GM23338 (cell line): ENCODE measurements around the gene SCLT1. TPM values are rescaled to one million over a fixed set of nuclear protein-coding genes. Genes with fewer than 3 reads are reported as not detected.

Experiments used
- ATAC-seq: fragments of 200-7000 bp; cut with Tn5 transposase; 3 replicates; pipeline ENCODE4 v1.9.1; 2020
- DNase-seq: peaks from one replicate; pipeline ENCODE4 v3.0.0-alpha.2; 2015; ENCODE audit warnings: low spot score
- H2AFZ ChIP-seq: fragments of 200-600 bp; sonication (generic); 2 replicates; pipeline ENCODE4 v1.8.0; 2016; ENCODE audit warnings: antibody characterized with exemption, mild to moderate bottlenecking, moderate library complexity
- H3F3A ChIP-seq: fragments of 200-600 bp; sonication (generic); replicated peaks from 2 replicates; pipeline ENCODE4 v1.8.0; 2017; ENCODE audit warnings: antibody characterized with exemption, mixed run types, low read depth
- H3K27ac ChIP-seq: fragments of 200-600 bp; sonication (generic); 2 replicates; pipeline ENCODE4 v1.6.1; 2016; ENCODE audit warnings: low read depth
- H3K27me3 ChIP-seq: fragments of 200-600 bp; sonication (generic); 2 replicates; pipeline ENCODE4 v1.8.0; 2016; ENCODE audit warnings: mild to moderate bottlenecking, mixed run types, moderate library complexity; ENCODE audit not compliant: insufficient read depth
- H3K36me3 ChIP-seq: fragments of 200-600 bp; sonication (generic); 2 replicates; pipeline ENCODE4 v1.8.0; 2016; ENCODE audit warnings: mild to moderate bottlenecking; ENCODE audit not compliant: insufficient read depth
- H3K4me1 ChIP-seq: fragments of 200-600 bp; sonication (generic); 2 replicates; pipeline ENCODE4 v1.8.0; 2016; ENCODE audit warnings: mild to moderate bottlenecking, moderate library complexity; ENCODE audit not compliant: insufficient read depth
- H3K4me2 ChIP-seq: fragments of 200-600 bp; sonication (generic); 2 replicates; pipeline ENCODE4 v1.7.1; 2017; ENCODE audit warnings: mixed run types
- H3K4me3 ChIP-seq: fragments of 200-600 bp; sonication (generic); 2 replicates; pipeline ENCODE4 v1.6.1; 2016; ENCODE audit warnings: mixed run types
- H3K79me2 ChIP-seq: fragments of 200-600 bp; sonication (generic); replicated peaks from 2 replicates; pipeline ENCODE4 v1.8.0; 2017; ENCODE audit warnings: mild to moderate bottlenecking; ENCODE audit not compliant: insufficient read depth
- H3K9me2 ChIP-seq: fragments of 200-600 bp; sonication (generic); 2 replicates; pipeline ENCODE4 v1.8.0; 2017; ENCODE audit not compliant: insufficient read depth
- H4K20me1 ChIP-seq: fragments of 200-600 bp; sonication (generic); replicated peaks from 2 replicates; pipeline ENCODE4 v1.8.0; 2017; ENCODE audit warnings: mild to moderate bottlenecking; ENCODE audit not compliant: insufficient read depth
- H3K27ac Mint-ChIP-seq: 2 replicates; pipeline ENCODE4 v1.8.0; 2020; ENCODE audit warnings: inconsistent platforms, mild to moderate bottlenecking, moderate library complexity, mixed read lengths
- H3K27me3 Mint-ChIP-seq: 3 replicates; pipeline ENCODE4 v1.8.0; 2022; ENCODE audit warnings: low read depth, mild to moderate bottlenecking, moderate library complexity, mixed read lengths, inconsistent platforms; ENCODE audit not compliant: insufficient read depth, poor library complexity
- H3K36me3 Mint-ChIP-seq: 3 replicates; pipeline ENCODE4 v1.8.0; 2021; ENCODE audit warnings: low read depth, mild to moderate bottlenecking, inconsistent platforms, moderate library complexity, mixed read lengths
- H3K4me1 Mint-ChIP-seq: 3 replicates; pipeline ENCODE4 v1.8.0; 2020; ENCODE audit warnings: mild to moderate bottlenecking, inconsistent platforms, mixed read lengths
- H3K4me3 Mint-ChIP-seq: 3 replicates; pipeline ENCODE4 v1.8.0; 2021; ENCODE audit warnings: moderate library complexity, mild to moderate bottlenecking, inconsistent platforms, mixed read lengths
- H3K9me3 Mint-ChIP-seq: 3 replicates; pipeline ENCODE4 v1.8.0; 2020; ENCODE audit warnings: moderate library complexity, mild to moderate bottlenecking, inconsistent platforms, mixed read lengths
- CREB1 ChIP-seq: fragments of 250-450 bp; sonication (Bioruptor Pico); IDR thresholded peaks from 2 replicates; pipeline ENCODE4 v1.5.0; 2020; ENCODE audit warnings: low read depth, mild to moderate bottlenecking, moderate library complexity
- EZH2 ChIP-seq: fragments of 200-600 bp; sonication (generic); IDR thresholded peaks from one replicate; pipeline ENCODE4 v1.8.0; 2017; ENCODE audit warnings: antibody characterized with exemption, mild to moderate bottlenecking, low read depth; ENCODE audit not compliant: unreplicated experiment
- EZH2phosphoT487 ChIP-seq: fragments of 200-600 bp; sonication (generic); IDR thresholded peaks from one replicate; pipeline ENCODE4 v1.8.1; 2018; ENCODE audit warnings: antibody characterized with exemption; ENCODE audit not compliant: unreplicated experiment
- JUNB ChIP-seq: IDR thresholded peaks from one replicate; pipeline ENCODE4 v1.6.1; 2016; ENCODE audit warnings: antibody characterized with exemption; ENCODE audit not compliant: unreplicated experiment
- NANOG ChIP-seq: IDR thresholded peaks from 2 replicates; pipeline ENCODE4 v1.6.1; 2016; ENCODE audit warnings: antibody characterized with exemption, borderline replicate concordance
- POLR2AphosphoS5 ChIP-seq: IDR thresholded peaks from 2 replicates; pipeline ENCODE4 v1.6.1; 2016; ENCODE audit warnings: antibody characterized with exemption, low read depth
- REST ChIP-seq: IDR thresholded peaks from one replicate; pipeline ENCODE4 v1.6.1; 2018; ENCODE audit warnings: antibody characterized with exemption; ENCODE audit not compliant: unreplicated experiment
- STAT1 ChIP-seq: IDR thresholded peaks from one replicate; pipeline ENCODE4 v1.6.1; 2016; ENCODE audit warnings: antibody characterized with exemption; ENCODE audit not compliant: unreplicated experiment
- ZNF331 ChIP-seq: fragments of 250-450 bp; sonication (Bioruptor Pico); IDR thresholded peaks from 2 replicates; pipeline ENCODE4 v1.5.0; 2020; ENCODE audit warnings: low read depth, mild to moderate bottlenecking, moderate library complexity
- ZNF462 ChIP-seq: fragments of 250-450 bp; sonication (Bioruptor Pico); IDR thresholded peaks from 2 replicates; pipeline ENCODE4 v1.5.0; 2020; ENCODE audit warnings: mild to moderate bottlenecking, moderate library complexity
- polyA plus RNA-seq: library from polyadenylated mRNA; unstranded; fragments of >200 nt; fragmentation: Nextera tagmentation; extraction: Ambion mirVana; gene quantifications from 2 replicates; pipeline ENCODE4 v1.2.1, GENCODE V29; 2016
- total RNA-seq: library from RNA; depleted of rRNA; stranded (reverse); fragments of >200 nt; shearing (Covaris generic); gene quantifications from 2 replicates; pipeline ENCODE4 v1.2.3, GENCODE V29; 2014
- TF ChIP-seq, protein P1 (sequence below): IDR thresholded peaks from 2 replicates; pipeline ENCODE4 v1.6.1; 2016; ENCODE audit warnings: antibody characterized with exemption
- TF ChIP-seq, protein P2 (sequence below), 2 experiments: fragments of 200-600 bp in 1 of 2; sonication (generic) in 1 of 2; conservative IDR thresholded peaks; 2 replicates each; pipeline versions ENCODE4 v1.5.1 to v1.6.1; 2016 to 2017; ENCODE audit warnings: antibody characterized with exemption in 2 of 2, low read depth in 2 of 2, mild to moderate bottlenecking in 2 of 2, moderate library complexity in 1 of 2

Gene SCLT1
- total and polyA plus RNA-seq, 2 experiments from 2014 or later: 18.5 to 18.9 TPM

DNA sequence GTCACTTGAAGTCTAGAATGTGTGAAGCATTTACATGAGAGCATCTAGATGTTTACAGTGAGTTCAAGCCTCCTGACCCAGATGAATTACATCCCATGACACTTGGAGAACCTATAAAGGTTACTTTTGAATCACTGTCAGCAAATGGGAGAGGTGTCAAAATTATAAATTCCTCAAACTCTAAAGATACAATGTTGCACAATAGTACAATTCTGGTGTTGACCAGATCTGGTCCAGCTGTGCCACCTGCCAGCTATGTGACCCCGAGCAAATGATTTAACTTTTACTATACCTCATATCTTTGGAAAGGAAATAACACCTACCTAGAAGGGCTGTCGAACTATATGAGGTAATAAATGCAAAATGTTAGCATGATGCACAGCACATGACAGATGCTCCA lies 214.1 kb downstream of the SCLT1 start:
- H3K4me3 ChIP-seq: no peak overlapping the region
- peaks cover 3% of the 10 kb centered on the region for H3K27me3 Mint-ChIP-seq
- H3K79me2 ChIP-seq: no peaks in the 10 kb centered on the region
- no peak overlapping the region for H3K4me2 ChIP-seq
- H3K9me3 Mint-ChIP-seq: no peaks in the 10 kb centered on the region
- DNase-seq: no peak
- no peak for ATAC-seq
- no peak overlapping the region for H3K27ac Mint-ChIP-seq
- H3F3A ChIP-seq: peaks cover 14% of the 10 kb centered on the region; the same call in 1 of the 2 replicates
- TF ChIP-seq STAT1: no peak
- no peak for TF ChIP-seq ZNF462 (CRISPR knock-in tag)
- TF ChIP-seq, protein P1, sequence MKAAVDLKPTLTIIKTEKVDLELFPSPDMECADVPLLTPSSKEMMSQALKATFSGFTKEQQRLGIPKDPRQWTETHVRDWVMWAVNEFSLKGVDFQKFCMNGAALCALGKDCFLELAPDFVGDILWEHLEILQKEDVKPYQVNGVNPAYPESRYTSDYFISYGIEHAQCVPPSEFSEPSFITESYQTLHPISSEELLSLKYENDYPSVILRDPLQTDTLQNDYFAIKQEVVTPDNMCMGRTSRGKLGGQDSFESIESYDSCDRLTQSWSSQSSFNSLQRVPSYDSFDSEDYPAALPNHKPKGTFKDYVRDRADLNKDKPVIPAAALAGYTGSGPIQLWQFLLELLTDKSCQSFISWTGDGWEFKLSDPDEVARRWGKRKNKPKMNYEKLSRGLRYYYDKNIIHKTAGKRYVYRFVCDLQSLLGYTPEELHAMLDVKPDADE: no peak
- TF ChIP-seq JUNB: no peak
- no peak for TF ChIP-seq EZH2
- TF ChIP-seq NANOG: no peak
- no peak for TF ChIP-seq POLR2AphosphoS5
- TF ChIP-seq ZNF331 (CRISPR knock-in tag): no peak
- TF ChIP-seq, protein P2, sequence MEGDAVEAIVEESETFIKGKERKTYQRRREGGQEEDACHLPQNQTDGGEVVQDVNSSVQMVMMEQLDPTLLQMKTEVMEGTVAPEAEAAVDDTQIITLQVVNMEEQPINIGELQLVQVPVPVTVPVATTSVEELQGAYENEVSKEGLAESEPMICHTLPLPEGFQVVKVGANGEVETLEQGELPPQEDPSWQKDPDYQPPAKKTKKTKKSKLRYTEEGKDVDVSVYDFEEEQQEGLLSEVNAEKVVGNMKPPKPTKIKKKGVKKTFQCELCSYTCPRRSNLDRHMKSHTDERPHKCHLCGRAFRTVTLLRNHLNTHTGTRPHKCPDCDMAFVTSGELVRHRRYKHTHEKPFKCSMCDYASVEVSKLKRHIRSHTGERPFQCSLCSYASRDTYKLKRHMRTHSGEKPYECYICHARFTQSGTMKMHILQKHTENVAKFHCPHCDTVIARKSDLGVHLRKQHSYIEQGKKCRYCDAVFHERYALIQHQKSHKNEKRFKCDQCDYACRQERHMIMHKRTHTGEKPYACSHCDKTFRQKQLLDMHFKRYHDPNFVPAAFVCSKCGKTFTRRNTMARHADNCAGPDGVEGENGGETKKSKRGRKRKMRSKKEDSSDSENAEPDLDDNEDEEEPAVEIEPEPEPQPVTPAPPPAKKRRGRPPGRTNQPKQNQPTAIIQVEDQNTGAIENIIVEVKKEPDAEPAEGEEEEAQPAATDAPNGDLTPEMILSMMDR (conservative IDR thresholded peaks at IDR 0.05; ENCODE audit: low read depth in 2 of 2): no peak
- TF ChIP-seq CREB1 (CRISPR knock-in tag): no peak
- TF ChIP-seq REST: no peak
- no peak for TF ChIP-seq EZH2phosphoT487
- no peak overlapping the region for H3K27ac ChIP-seq
- no peaks in the 10 kb centered on the region for H3K27me3 ChIP-seq
- peaks cover 4% of the 10 kb centered on the region; the same call in 2 of the 3 replicates for H3K36me3 Mint-ChIP-seq
- no peaks in the 10 kb centered on the region for H3K4me1 ChIP-seq
- H3K36me3 ChIP-seq: no peaks in the 10 kb centered on the region
- H3K4me3 Mint-ChIP-seq: no peak overlapping the region
- H2AFZ ChIP-seq: no peak overlapping the region
- no peaks in the 10 kb centered on the region for H3K9me2 ChIP-seq
- peaks cover 10% of the 10 kb centered on the region; the same call in 2 of the 3 replicates for H3K4me1 Mint-ChIP-seq
- 0 out of 2 replicates have a peak, but pooled peaks cover 3% of the 10 kb centered on the region for H4K20me1 ChIP-seq
